AG04450 (cell line): ENCODE data around the gene GRIPAP1. TPM values are rescaled to one million over a fixed set of nuclear protein-coding genes. Genes with fewer than 3 reads are reported as not detected.

Experiments used
- CTCF ChIA-PET: fragments of 300-600, 350-600 bp; formaldehyde crosslinking; extraction: SDS; loops from one replicate; lab custom pipeline; 2022; ENCODE audit warnings: antibody characterized with exemption, inconsistent platforms; lab: Charles Lee
- POLR2A ChIA-PET: fragments of 350-600 bp; formaldehyde crosslinking; extraction: SDS; loops from one replicate; lab custom pipeline; 2021; ENCODE audit warnings: antibody characterized with exemption, inconsistent platforms; lab: Yijun Ruan, JAX
- DNase-seq: peaks from one replicate; pipeline ENCODE4 v3.0.0-alpha.2; 2011; ENCODE audit warnings: low read depth, low spot score
- H3K27ac ChIP-seq: one replicate; pipeline ENCODE4 v1.5.1; 2012; ENCODE audit warnings: low read depth, low read length, control low read depth
- H3K27me3 ChIP-seq: one replicate; pipeline ENCODE4 v1.6.0; 2012; ENCODE audit warnings: low read length; ENCODE audit not compliant: control insufficient read depth, insufficient read depth
- H3K4me3 ChIP-seq: 2 replicates; pipeline ENCODE4 v1.5.1; 2011; ENCODE audit warnings: mild to moderate bottlenecking, low read depth, low read length, control low read depth
- H3K9me3 ChIP-seq: 2 replicates; pipeline ENCODE4 v1.5.1; 2012; ENCODE audit warnings: low read length; ENCODE audit not compliant: control insufficient read depth, insufficient read depth
- CTCF ChIP-seq: IDR thresholded peaks from 2 replicates; pipeline ENCODE4 v1.5.1; 2011; ENCODE audit warnings: low read depth, low read length, control low read depth, inconsistent platforms
- polyA plus RNA-seq: library from polyadenylated mRNA; depleted of rRNA; stranded (reverse); fragments of >200 nt; gene quantifications from 2 replicates; pipeline ENCODE4 v1.2.3, GENCODE V29; 2011

GRIPAP1 gene
- polyA plus RNA-seq, 1 experiment, result 24.3 TPM

GRCh38 chrX:49001521-49002090 lies 458 bp downstream of the GRIPAP1 start:
- Histone ChIP-seq H3K4me3 (peak overlapping the region; percentile 80), H3K27ac (peak overlapping the region; percentile 39), H3K9me3 (no peaks in the 10 kb centered on the region), H3K27me3 (no peaks in the 10 kb centered on the region)
- no peak for TF ChIP-seq CTCF
- no peak for DNase-seq
- CTCF ChIA-PET, result no interaction called here
- POLR2A ChIA-PET, result interaction anchor here (0.7 to 1.4 kb wide), 5 partner anchors 14 to 41 kb away, joined by 3 to 6 read pairs (median 6); partner anchors contain the start of gene TFE3

GRCh38 chrX:49000636-49001035 lies 1.4 kb downstream of the GRIPAP1 start:
- Histone ChIP-seq H3K27ac (no peak overlapping the region), H3K27me3 (no peaks in the 10 kb centered on the region), H3K4me3 (no peak overlapping the region), H3K9me3 (no peaks in the 10 kb centered on the region)
- CTCF ChIA-PET, result no interaction called here
- TF ChIP-seq CTCF, result no peak
- DNase-seq, result no peak
- POLR2A ChIA-PET, result no interaction called here

- no peaks in the 10 kb centered on the region for H3K9me3 ChIP-seq
- DNase-seq, result no peak
- no peak overlapping the region for H3K4me3 ChIP-seq
- no peak overlapping the region for H3K27ac ChIP-seq
- H3K27me3 ChIP-seq, result no peaks in the 10 kb centered on the region
- ChIA-PET POLR2A (no interaction called here), CTCF (interaction anchor here (0.5 kb wide), 1 partner anchor 12 kb away, joined by 6 read pairs; no protein-coding TSS in a partner anchor)
- no peak for TF ChIP-seq CTCF
Measured at GRCh38 chrX:48999030-48999429, 3.0 kb downstream of the GRIPAP1 start.

GRCh38 chrX:48998391-48998790 lies 3.7 kb downstream of the GRIPAP1 start:
- H3K27me3 ChIP-seq, result no peaks in the 10 kb centered on the region
- H3K27ac ChIP-seq, result no peak overlapping the region
- no peaks in the 10 kb centered on the region for H3K9me3 ChIP-seq
- H3K4me3 ChIP-seq, result no peak overlapping the region
- POLR2A ChIA-PET, result no interaction called here
- no peak for DNase-seq
- TF ChIP-seq CTCF, result no peak
- CTCF ChIA-PET, result no interaction called here

- no peak for TF ChIP-seq CTCF
- CTCF ChIA-PET, result no interaction called here
- H3K9me3 ChIP-seq, result no peaks in the 10 kb centered on the region
- H3K27ac ChIP-seq, result no peak overlapping the region
- H3K4me3 ChIP-seq, result no peak overlapping the region
- POLR2A ChIA-PET, result no interaction called here
- no peak for DNase-seq
- no peaks in the 10 kb centered on the region for H3K27me3 ChIP-seq
Measured at GRCh38 chrX:48997865-48998264, 4.2 kb downstream of the GRIPAP1 start.
